Memory B cell (primary cell): ENCODE data around the gene MED15.

Experiments used
- ATAC-seq: fragments of 150-1000 bp; cut with Tn5 transposase; 2 replicates; pipeline ENCODE4 v1.10.0; 2021; ENCODE audit warnings: low read depth, mild to moderate bottlenecking, moderate library complexity
- DNase-seq, 2 donors: peaks; one replicate each; pipeline ENCODE4 v3.0.0; 2022; ENCODE audit warnings: low spot score in 2 of 2
- H3K27ac Mint-ChIP-seq: one replicate; pipeline ENCODE4 v1.8.0; 2022; ENCODE audit warnings: mild to moderate bottlenecking, moderate library complexity, mixed read lengths
- H3K27me3 Mint-ChIP-seq: one replicate; pipeline ENCODE4 v1.8.0; 2022; ENCODE audit warnings: mixed read lengths
- H3K36me3 Mint-ChIP-seq: one replicate; pipeline ENCODE4 v1.8.0; 2022; ENCODE audit warnings: mild to moderate bottlenecking, mixed read lengths
- H3K4me1 Mint-ChIP-seq: one replicate; pipeline ENCODE4 v1.8.0; 2022; ENCODE audit warnings: mixed read lengths
- H3K4me3 Mint-ChIP-seq: one replicate; pipeline ENCODE4 v1.8.0; 2022; ENCODE audit warnings: mild to moderate bottlenecking, moderate library complexity, mixed read lengths
- H3K9me3 Mint-ChIP-seq: one replicate; pipeline ENCODE4 v1.8.0; 2022; ENCODE audit warnings: mixed read lengths

MED15 gene

DNA sequence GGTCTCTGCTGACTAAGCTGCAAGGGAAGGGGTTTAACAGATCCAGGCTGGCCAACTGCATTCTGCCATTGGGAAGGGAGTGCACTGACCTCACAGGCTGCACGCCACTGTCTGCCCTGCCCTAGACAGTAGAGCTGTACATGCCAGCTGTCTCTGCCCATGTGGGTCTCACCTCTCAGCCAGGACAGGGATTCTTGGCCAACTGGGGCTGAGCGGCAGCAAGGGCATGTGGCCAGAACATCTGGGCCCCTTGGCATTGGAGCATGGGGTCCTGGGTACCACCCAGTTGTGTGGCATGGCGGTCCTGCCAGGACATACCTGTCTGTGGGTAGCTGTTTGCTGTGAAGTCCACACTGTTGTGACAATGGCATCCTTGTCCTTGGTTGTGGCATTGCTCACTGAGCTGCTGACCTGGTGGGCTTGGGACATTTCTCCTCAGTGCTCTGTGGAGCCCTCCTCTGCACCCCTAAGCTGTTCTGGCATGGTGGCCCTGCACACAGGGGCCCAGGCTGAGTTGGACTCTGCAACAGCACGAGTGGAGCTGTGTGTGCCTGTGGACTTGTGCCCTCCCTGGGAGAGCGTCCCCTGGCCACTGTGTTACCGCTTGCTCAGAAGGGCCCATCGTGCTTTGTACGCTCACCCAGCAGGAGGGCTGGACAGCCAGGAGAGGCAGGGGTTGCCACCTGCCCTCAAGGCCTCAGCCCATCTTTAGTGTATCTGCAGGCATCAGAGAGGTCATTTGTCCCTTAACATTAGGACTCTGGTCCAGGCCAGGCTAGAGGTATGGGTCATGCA, 46.7 kb downstream of the MED15 start:
- peaks cover 5% of the 10 kb centered on the region for H3K9me3 Mint-ChIP-seq
- no peak overlapping the region for H3K27ac Mint-ChIP-seq
- ATAC-seq = no peak
- DNase-seq = no peak
- no peaks in the 10 kb centered on the region for H3K27me3 Mint-ChIP-seq
- peaks cover 35% of the 10 kb centered on the region for H3K36me3 Mint-ChIP-seq
- peaks cover 38% of the 10 kb centered on the region for H3K4me1 Mint-ChIP-seq
- no peak overlapping the region for H3K4me3 Mint-ChIP-seq

DNA sequence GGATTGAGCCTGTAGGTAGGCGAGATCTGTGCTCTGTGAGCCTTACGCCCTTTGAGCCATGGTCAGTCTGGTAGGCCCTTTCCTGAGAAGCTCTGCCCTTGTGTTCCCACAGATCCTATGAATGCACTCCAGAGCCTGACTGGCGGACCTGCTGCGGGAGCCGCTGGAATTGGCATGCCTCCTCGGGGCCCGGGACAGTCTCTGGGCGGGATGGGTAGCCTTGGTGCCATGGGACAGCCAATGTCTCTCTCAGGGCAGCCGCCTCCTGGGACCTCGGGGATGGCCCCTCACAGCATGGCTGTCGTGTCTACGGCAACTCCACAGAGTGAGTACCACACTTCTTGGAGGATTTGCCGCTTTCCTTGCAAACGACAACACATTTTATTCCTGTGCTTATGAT, 47.4 kb downstream of the MED15 start:
- peaks cover 40% of the 10 kb centered on the region for H3K36me3 Mint-ChIP-seq
- H3K4me1 Mint-ChIP-seq = peaks cover 33% of the 10 kb centered on the region
- H3K9me3 Mint-ChIP-seq = peaks cover 7% of the 10 kb centered on the region
- ATAC-seq = no peak
- H3K27ac Mint-ChIP-seq = no peak overlapping the region
- H3K27me3 Mint-ChIP-seq = no peaks in the 10 kb centered on the region
- DNase-seq = no peak
- H3K4me3 Mint-ChIP-seq = no peak overlapping the region

DNA sequence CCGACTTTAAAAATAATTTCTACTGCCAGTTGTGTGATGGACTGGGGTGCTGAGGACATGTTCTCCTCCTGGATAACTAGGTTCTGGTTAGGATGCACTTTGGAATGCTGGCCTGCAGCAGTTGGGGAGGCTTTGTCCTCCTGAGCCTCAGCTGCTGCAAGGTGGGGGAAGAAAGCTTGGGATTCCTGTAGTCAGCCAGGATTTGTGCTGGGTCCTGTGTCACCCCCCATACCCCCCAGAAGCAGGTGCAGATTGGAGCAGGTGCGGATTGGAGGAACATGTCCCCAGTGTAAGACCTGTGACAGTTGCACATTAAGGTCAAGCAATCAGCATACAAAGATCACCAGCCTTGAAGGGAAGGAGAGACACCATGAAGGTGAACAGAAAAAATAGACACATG, 51.1 kb downstream of the MED15 start:
- DNase-seq = no peak
- no peak for ATAC-seq
- no peaks in the 10 kb centered on the region for H3K27me3 Mint-ChIP-seq
- no peak overlapping the region for H3K4me3 Mint-ChIP-seq
- H3K9me3 Mint-ChIP-seq = peaks cover 7% of the 10 kb centered on the region
- H3K27ac Mint-ChIP-seq = peak overlapping the region; percentile 17
- peaks cover 44% of the 10 kb centered on the region for H3K36me3 Mint-ChIP-seq
- H3K4me1 Mint-ChIP-seq = peaks cover 13% of the 10 kb centered on the region

DNA sequence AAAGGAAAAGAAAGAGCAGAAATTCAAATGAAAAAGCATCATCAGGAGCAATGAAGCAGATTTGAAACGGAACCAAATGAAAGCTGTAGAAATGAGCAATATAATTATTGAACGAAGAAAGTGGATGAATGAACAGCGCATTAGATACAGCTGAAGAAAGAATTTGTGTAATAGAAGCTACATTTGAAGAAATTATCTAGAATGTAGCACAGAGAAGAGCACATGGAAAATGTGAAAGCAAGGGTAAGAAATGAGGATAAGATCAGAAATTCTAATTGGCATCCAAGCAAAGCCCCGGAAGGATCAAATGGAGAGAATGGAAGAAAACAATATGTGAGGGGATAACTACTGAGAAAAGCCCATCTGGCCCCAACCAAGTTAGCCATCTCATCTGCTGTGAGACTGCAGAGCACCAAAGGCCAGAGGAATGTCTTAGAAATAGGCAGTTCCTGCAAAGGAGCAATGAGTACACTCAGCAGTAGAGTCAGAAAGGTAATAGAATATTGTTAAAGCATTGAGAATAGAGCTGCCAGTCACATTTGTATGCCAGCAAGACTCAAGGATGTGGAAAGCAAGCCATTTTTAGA, 51.9 kb downstream of the MED15 start:
- Mint-ChIP-seq H3K4me1 (peaks cover 13% of the 10 kb centered on the region), H3K36me3 (peaks cover 44% of the 10 kb centered on the region), H3K4me3 (no peak overlapping the region), H3K27ac (no peak overlapping the region), H3K9me3 (peaks cover 7% of the 10 kb centered on the region), H3K27me3 (no peaks in the 10 kb centered on the region)
- DNase-seq (no peak), ATAC-seq (no peak)

DNA sequence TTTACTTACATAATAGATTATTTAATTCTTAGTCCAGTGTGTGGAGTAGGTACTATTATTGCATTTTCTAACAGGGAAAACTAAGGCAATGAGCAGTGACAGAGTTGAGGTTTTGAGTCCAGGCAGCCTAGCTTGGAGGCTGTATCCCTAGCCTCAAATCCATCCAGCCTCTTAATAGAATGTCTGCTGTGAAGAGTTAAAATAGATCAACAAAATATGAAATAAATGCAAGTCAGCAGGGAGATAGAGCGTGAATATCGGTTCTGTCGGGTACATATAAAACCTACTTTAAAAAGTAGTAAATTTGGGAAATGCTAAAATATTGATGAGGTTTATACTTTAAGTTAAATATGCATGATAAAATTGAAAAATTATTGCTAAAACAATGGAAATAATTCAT, 53.3 kb downstream of the MED15 start:
- H3K27me3 Mint-ChIP-seq = no peaks in the 10 kb centered on the region
- no peak overlapping the region for H3K27ac Mint-ChIP-seq
- ATAC-seq (no peak), DNase-seq (no peak)
- H3K4me1 Mint-ChIP-seq = peaks cover 13% of the 10 kb centered on the region
- no peak overlapping the region for H3K4me3 Mint-ChIP-seq
- peaks cover 7% of the 10 kb centered on the region for H3K9me3 Mint-ChIP-seq
- H3K36me3 Mint-ChIP-seq = peaks cover 40% of the 10 kb centered on the region

DNA sequence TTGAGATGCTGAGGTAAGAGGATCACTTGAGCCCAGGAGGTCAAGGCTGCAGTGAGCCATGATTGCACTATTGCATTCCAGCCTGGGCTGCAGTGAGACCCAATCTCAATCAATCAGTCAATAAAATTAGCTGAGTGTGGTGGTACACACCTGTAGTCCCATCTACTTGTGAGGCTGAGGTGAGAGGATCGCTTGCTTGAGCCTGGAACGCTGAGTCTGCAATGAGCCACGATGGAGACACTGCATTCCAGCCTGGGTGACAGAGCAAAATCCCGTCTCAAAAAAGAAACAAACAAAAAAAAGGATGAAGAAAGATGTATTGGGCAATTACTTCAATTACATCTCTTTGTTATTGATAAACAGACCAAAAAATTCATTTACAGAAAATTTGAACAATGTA, 54.5 kb downstream of the MED15 start:
- Mint-ChIP-seq H3K4me3 (no peak overlapping the region), H3K4me1 (peaks cover 7% of the 10 kb centered on the region), H3K36me3 (peaks cover 40% of the 10 kb centered on the region), H3K9me3 (peaks cover 7% of the 10 kb centered on the region), H3K27ac (no peak overlapping the region), H3K27me3 (no peaks in the 10 kb centered on the region)
- DNase-seq (no peak), ATAC-seq (no peak)

DNA sequence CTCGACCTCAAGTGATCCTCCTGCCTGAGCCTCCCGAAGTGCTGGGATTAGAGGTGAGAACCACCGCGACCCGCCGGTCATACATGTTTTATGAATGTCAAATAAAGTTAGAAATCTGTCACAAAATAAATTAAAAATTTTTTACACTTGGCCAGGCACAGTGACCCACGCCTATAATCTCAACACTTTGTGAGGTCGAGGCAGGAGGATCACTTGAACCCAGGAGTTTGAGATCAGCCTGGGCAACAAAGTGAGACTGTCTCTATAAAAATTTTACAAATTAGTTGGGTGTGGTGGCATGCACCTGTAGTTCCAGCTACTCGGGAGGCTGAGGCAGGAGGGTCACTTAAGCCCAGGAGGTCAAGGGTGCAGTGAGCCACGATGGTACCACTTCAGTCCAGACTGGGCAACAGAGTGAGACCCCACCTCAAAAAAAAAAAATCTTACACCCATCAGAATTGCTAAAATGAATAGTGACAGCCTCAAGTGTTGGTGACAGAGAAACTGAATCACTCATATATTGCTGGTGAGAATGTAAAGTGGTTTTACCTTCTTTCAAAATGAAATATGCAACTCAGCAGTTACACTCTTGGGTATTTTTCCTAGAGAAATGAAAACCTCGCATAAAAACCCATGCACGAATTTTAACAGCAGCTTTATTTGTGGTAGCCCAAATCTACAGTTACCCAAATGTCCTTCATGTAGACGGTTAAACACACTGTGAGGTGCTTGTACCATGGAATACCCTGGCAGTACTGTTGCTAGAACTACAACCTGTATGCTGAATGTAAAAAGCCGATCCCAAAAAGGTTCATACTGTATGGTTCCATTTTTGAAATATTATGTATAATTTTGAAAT, 55.4 kb downstream of the MED15 start:
- DNase-seq = no peak
- no peak overlapping the region for H3K4me3 Mint-ChIP-seq
- no peak for ATAC-seq
- H3K27ac Mint-ChIP-seq = no peak overlapping the region
- H3K4me1 Mint-ChIP-seq = no peaks in the 10 kb centered on the region
- peaks cover 7% of the 10 kb centered on the region for H3K9me3 Mint-ChIP-seq
- peaks cover 32% of the 10 kb centered on the region for H3K36me3 Mint-ChIP-seq
- no peaks in the 10 kb centered on the region for H3K27me3 Mint-ChIP-seq

DNA sequence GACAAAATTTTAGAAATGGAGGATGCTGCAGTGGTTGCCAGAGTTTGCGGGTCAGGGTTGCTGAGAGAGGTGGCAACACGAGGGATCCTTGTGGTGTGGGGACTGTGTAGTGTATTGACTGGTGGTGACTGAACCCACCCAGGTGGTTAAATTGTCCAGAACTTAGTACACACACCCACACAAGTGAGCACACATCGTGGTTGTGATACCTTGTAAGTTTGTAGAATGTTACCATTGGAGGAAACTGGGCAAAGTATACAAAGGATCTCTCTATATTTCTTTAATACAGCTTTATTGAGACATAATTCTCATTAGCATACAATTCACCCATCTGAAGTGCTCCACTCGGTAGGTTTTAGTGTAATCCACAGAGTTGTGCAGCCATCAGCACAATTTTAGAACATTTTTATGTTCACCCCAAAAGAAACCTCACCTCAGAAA, 56.1 kb downstream of the MED15 start:
- H3K27me3 Mint-ChIP-seq = no peaks in the 10 kb centered on the region
- DNase-seq = no peak
- no peak overlapping the region for H3K27ac Mint-ChIP-seq
- no peak overlapping the region for H3K4me3 Mint-ChIP-seq
- peaks cover 3% of the 10 kb centered on the region for H3K4me1 Mint-ChIP-seq
- ATAC-seq = no peak
- H3K9me3 Mint-ChIP-seq = peaks cover 7% of the 10 kb centered on the region
- peaks cover 27% of the 10 kb centered on the region for H3K36me3 Mint-ChIP-seq

DNA sequence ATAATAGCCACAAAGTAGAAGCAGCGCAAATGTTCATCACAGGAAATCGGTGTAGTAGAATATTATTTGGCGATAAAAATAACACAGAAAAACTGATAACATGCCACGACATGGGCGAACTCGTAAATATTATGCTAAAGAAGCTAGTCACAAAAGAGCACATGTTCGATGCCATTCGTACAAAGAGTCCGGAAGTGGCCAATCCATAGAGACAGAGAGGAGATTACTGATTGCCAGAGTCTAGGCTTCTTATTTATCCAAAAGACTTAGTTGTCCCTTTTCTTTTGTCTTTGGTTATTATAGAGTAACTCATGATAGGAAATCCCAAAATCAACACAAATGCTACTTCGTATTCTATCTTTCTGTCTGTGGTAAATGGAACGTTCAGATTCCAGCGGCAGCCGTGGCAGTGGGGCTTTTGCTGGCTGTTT, 56.5 kb downstream of the MED15 start:
- Mint-ChIP-seq H3K27me3 (no peaks in the 10 kb centered on the region), H3K27ac (no peak overlapping the region), H3K9me3 (peaks cover 3% of the 10 kb centered on the region), H3K36me3 (peaks cover 22% of the 10 kb centered on the region), H3K4me3 (no peak overlapping the region), H3K4me1 (peaks cover 7% of the 10 kb centered on the region)
- no peak for DNase-seq
- ATAC-seq = no peak

DNA sequence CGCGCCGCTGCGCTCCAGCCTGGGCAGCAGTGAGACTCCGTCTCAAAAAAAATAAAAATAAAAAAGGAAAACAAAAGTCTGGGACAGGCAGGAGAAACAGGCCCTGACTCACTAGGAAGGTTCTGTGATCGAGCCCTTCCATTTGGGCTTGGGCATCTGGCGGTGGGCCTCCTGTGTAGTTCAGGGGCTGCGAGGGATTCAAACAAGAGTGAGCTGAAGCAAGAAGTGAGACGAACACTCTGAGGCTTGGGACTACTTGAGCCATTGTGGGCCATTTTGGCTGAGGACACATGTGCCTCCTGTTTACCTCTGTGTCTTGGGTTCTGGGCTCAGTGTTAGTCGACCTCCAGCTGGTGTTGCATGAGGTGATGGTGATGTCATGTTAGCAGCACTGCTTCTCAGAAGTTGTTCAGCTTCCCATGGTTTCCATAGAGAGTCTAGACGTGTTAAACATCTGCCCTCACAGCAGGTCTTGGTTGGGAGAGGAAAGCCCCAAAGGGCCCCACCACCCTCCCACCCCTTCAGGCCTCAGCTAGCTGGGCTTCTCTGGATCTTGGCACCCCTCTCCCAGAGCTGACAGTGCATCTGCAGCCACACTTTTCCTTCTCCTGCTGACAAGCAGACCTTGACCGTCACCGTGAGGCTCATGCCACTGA, 57.8 kb downstream of the MED15 start:
- Mint-ChIP-seq H3K27ac (no peak overlapping the region), H3K36me3 (peaks cover 18% of the 10 kb centered on the region), H3K4me3 (no peak overlapping the region)

DNA sequence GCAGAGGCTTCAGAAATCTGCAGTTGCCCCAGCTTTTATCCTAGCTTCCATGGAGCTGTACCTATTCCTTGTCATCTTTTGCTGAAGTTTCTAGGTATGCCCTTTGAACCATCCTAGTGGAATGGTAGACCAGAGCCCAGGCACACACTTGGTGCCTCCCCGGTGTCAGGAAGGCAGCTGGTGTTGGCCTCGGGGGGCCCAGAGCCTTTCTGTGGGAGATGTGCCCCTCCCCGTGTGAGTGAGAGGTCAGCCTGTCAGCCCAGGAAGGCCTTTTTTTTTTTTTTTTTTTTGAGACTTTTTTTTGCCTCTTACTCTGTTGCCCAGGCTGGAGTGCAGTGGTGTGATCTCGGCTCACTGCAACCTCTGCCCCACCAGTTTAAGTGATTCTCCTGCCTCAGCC, 58.4 kb downstream of the MED15 start:
- no peaks in the 10 kb centered on the region for H3K9me3 Mint-ChIP-seq
- peaks cover 17% of the 10 kb centered on the region for H3K36me3 Mint-ChIP-seq
- H3K27ac Mint-ChIP-seq = no peak overlapping the region
- no peak for ATAC-seq
- no peak overlapping the region for H3K4me3 Mint-ChIP-seq
- H3K4me1 Mint-ChIP-seq = peaks cover 17% of the 10 kb centered on the region
- H3K27me3 Mint-ChIP-seq = no peaks in the 10 kb centered on the region
- no peak for DNase-seq

More for the DNA sequence above, 57.8 kb downstream of the MED15 start:
- no peaks in the 10 kb centered on the region for H3K27me3 Mint-ChIP-seq
- no peaks in the 10 kb centered on the region for H3K9me3 Mint-ChIP-seq
- no peak for ATAC-seq
- peaks cover 15% of the 10 kb centered on the region for H3K4me1 Mint-ChIP-seq
- no peak for DNase-seq

DNA sequence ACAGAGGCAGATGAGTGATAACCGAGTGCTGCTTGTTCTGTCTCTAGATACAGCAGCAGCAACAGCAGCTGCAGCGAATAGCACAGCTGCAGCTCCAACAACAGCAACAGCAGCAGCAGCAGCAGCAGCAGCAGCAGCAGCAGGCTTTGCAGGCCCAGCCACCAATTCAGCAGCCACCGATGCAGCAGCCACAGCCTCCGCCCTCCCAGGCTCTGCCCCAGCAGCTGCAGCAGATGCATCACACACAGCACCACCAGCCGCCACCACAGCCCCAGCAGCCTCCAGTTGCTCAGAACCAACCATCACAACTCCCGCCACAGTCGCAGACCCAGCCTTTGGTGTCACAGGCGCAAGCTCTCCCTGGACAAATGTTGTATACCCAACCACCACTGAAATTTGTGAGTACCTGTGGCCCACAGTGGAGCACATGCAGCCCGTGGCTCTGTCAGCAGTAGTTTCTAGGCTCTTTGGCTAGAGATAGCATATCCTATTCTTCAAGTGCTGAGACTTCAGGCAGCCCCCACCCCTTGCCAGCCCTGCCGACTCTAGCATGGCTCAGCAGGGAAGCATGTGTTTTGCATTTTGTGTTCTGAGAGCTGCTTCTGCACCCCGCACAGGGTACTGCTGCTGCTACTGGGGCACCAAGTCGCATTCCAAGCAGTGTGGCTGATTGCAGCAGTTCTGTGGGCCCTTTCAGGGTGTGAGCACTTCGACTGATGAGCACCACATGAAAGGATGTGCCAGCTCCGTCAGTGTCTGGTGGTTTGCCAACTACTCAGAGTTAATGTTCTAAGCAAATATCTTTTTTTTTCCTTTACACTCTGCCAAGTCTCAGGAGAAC, 59.2 kb downstream of the MED15 start:
- no peak for ATAC-seq
- Mint-ChIP-seq H3K9me3 (no peaks in the 10 kb centered on the region), H3K4me1 (peaks cover 18% of the 10 kb centered on the region), H3K36me3 (peaks cover 13% of the 10 kb centered on the region), H3K27me3 (no peaks in the 10 kb centered on the region), H3K4me3 (no peak overlapping the region), H3K27ac (no peak overlapping the region)
- no peak for DNase-seq

DNA sequence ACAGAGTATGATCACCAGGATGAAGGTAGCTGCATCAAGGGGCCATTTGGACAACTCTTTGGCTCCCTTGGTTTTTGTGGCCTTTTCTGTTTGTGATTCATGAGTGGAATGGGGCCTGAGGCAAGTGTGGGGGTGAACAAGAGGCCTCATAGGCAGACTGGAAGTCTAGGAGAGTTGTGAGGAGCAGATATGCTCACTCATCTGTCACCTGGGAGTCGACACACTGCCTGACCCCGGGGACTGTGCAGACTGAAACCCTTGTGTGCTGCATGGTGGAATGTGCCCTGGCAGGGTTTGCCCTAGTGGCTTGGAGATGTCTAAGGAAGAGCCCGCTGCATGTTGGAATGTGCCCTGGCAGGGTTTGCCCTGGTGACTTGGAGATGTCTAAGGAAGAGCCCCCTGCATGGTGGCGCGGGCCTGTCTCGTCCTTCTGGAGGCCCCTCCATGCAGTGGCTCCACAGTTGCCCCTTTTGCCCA, 60.0 kb downstream of the MED15 start:
- Mint-ChIP-seq H3K4me1 (peaks cover 21% of the 10 kb centered on the region), H3K4me3 (no peak overlapping the region), H3K27me3 (no peaks in the 10 kb centered on the region), H3K36me3 (peaks cover 14% of the 10 kb centered on the region), H3K27ac (no peak overlapping the region), H3K9me3 (no peaks in the 10 kb centered on the region)
- DNase-seq (no peak), ATAC-seq (no peak)
